Measurements from ENCODE around the gene CCDC146.

CCDC146 gene

DNA sequence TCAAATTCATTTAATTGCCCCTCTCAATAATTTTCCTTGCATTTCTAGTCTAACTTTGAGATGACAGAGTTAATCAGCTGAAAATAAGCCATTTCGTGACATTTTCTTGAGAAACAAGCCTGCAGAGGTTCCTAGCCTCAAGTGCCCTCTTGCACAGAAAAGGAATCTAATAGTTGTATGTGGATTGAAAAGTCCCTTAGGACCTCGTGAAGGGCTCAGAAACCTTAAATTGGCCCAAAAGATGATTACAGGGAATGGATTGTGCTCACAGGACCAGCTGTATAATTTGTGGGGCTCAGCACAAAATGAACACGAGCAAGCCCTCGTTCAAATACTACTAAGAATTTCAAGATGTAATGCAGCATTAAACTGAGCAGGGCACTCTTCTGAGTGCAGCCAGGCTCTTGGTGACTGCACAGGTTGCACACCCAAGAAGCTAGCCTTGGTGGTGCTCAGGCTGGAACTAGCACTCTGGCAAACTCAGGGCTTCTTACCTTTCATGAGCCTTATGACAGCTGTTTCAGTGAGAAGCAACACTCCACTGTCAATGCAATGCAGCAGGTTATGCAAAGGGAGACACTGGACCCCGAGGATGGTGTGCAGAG, 191.6 kb downstream of the CCDC146 start:
- no peak overlapping the region for H3K4me3 ChIP-seq (replicated peaks; ENCODE audit: low read depth, low read length)
- peaks cover 2% of the 10 kb centered on the region; the same call in 1 of the 2 replicates for H3K36me3 ChIP-seq (ENCODE audit: control insufficient read depth, insufficient read depth, low read length)
- no peak for TF ChIP-seq CTCF (IDR thresholded peaks at IDR 0.05; ENCODE audit: insufficient read depth, low read length, poor library complexity, severe bottlenecking)
- no peak for DNase-seq (ENCODE audit: extremely low read depth, insufficient read length)
- H3K27me3 ChIP-seq (replicated peaks; ENCODE audit: control insufficient read depth, insufficient read depth, low read length) = no peaks in the 10 kb centered on the region

GRCh38 chr7:77315182-77315591, 192.8 kb downstream of the CCDC146 start:
- H3K36me3 ChIP-seq (ENCODE audit: control insufficient read depth, insufficient read depth, low read length) = peaks cover 2% of the 10 kb centered on the region; the same call in 1 of the 2 replicates
- no peaks in the 10 kb centered on the region for H3K27me3 ChIP-seq (replicated peaks; ENCODE audit: control insufficient read depth, insufficient read depth, low read length)
- no peak overlapping the region for H3K4me3 ChIP-seq (replicated peaks; ENCODE audit: low read depth, low read length)
- TF ChIP-seq CTCF (IDR thresholded peaks at IDR 0.05; ENCODE audit: insufficient read depth, low read length, poor library complexity, severe bottlenecking) = no peak
- DNase-seq (ENCODE audit: extremely low read depth, insufficient read length) = no peak

GRCh38 chr7:77316219-77316978, 194.0 kb downstream of the CCDC146 start:
- H3K36me3 ChIP-seq (ENCODE audit: control insufficient read depth, insufficient read depth, low read length) = peaks cover 2% of the 10 kb centered on the region
- DNase-seq (ENCODE audit: extremely low read depth, insufficient read length) = no peak
- no peak overlapping the region for H3K4me3 ChIP-seq (replicated peaks; ENCODE audit: low read depth, low read length)
- H3K27me3 ChIP-seq (replicated peaks; ENCODE audit: control insufficient read depth, insufficient read depth, low read length) = no peaks in the 10 kb centered on the region
- no peak for TF ChIP-seq CTCF (IDR thresholded peaks at IDR 0.05; ENCODE audit: insufficient read depth, low read length, poor library complexity, severe bottlenecking)

DNA sequence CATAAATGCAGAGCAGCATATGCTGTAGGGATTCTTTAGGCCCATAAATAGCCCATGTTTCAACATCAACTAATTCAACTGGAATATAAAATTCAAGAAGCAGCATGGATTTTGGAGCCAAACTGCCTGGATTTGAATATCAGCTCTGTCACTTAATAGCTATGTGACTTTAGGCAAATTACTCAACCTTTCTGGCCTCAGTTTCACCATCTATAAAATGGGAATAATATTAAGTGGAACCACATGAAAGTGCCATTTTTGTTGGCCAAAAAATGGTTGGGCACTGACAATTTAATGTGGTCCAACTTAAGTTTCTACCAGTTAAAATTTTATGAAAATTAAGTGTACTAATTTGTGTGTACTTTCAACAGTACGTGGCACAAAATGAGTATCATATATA, 195.6 kb downstream of the CCDC146 start:
- Histone ChIP-seq H3K27me3 (replicated peaks; ENCODE audit: control insufficient read depth, insufficient read depth, low read length) (no peaks in the 10 kb centered on the region), H3K36me3 (ENCODE audit: control insufficient read depth, insufficient read depth, low read length) (peaks cover 2% of the 10 kb centered on the region), H3K4me3 (replicated peaks; ENCODE audit: low read depth, low read length) (no peak overlapping the region)
- DNase-seq (ENCODE audit: extremely low read depth, insufficient read length) = no peak
- TF ChIP-seq CTCF (IDR thresholded peaks at IDR 0.05; ENCODE audit: insufficient read depth, low read length, poor library complexity, severe bottlenecking) = no peak

DNA sequence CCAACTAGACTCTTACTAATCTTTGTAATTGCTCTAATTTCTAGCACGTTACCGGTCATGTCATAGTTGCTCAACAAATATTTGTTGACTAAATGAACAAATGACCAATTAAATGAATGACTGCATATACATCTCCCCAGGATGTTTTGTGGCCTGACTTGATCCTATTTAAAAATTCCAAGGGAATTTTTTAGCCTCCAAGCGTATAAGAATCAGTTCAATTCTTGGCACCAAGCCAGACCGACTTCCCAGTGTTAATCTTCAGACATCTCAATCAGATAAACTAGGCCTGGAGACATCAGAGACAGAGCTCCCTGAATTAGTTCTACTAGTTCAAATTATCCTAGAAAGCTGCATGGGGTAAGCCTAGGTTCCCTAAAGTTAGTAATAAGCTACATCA, 197.7 kb downstream of the CCDC146 start:
- H3K27me3 ChIP-seq (replicated peaks; ENCODE audit: control insufficient read depth, insufficient read depth, low read length) = no peaks in the 10 kb centered on the region
- no peak overlapping the region for H3K4me3 ChIP-seq (replicated peaks; ENCODE audit: low read depth, low read length)
- no peaks in the 10 kb centered on the region; the same call in 1 of the 2 replicates for H3K36me3 ChIP-seq (ENCODE audit: control insufficient read depth, insufficient read depth, low read length)
- no peak for DNase-seq (ENCODE audit: extremely low read depth, insufficient read length)
- TF ChIP-seq CTCF (IDR thresholded peaks at IDR 0.05; ENCODE audit: insufficient read depth, low read length, poor library complexity, severe bottlenecking) = no peak

All from GM06990 (cell line).